Endometrium (tissue), 2 donors: Measurements from ENCODE around the gene PRR23E.

Experiments
- FAIRE-seq: peaks from 2 replicates; lab custom pipeline; 2012; peaks lifted over from hg19 to GRCh38; lab: Jason Lieb, UNC
- donor health status: control.
- donor health status: control.

PRR23E gene

DNA sequence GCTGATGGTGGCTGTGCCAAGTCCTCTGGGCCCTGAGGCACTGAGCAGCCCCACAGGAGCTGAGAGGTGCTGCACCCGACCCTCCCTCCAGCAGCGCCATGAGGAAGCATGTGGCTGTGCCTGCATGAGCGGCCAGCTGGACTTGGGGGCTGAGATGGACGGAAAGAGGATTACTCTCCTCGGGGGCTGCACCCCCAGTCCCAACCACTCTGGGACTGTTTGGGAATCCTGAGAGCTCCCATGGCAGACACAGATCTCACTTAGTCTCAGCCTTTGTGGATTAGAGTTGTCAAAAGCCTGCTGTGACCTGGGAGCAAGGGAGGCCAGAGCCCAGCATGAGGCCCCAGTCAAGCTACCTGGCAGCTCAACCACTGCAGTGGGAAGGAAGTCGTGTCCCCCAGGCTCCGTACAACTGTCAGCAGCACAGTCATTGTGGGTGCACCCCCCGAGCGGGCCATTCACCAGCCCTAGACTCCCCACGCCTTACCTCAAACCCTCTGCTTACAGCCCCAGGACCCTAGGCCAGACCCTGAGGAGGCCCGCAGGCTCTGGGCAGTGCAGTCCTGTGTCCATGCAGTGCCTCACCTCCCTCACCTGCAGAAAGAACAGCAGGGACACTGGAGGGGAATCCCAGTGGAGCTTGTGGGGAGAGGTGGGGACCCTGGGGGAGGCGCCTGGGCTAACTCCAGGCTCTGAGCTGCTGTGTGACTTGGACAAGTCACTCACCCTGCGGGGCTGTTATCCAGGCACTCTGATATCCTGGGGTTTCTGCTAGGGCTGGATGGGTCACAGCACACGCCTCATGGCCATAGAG, 17.1 kb downstream of the PRR23E start:
- FAIRE-seq = no peak

DNA sequence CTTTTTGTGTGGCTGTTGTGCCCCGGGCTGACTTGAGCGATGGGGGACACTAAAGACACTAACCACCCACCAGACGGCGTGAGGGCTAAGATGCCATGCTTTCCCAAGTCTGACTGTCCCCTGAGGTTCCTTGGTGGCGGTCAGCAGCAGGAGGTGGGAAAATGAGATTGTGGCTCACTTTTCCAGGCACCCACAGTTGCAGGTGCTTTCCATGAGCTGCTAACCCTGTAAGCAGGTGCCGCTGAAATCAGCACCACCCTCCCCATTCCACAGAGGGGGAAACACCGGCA, 17.7 kb downstream of the PRR23E start:
- FAIRE-seq = no peak

DNA sequence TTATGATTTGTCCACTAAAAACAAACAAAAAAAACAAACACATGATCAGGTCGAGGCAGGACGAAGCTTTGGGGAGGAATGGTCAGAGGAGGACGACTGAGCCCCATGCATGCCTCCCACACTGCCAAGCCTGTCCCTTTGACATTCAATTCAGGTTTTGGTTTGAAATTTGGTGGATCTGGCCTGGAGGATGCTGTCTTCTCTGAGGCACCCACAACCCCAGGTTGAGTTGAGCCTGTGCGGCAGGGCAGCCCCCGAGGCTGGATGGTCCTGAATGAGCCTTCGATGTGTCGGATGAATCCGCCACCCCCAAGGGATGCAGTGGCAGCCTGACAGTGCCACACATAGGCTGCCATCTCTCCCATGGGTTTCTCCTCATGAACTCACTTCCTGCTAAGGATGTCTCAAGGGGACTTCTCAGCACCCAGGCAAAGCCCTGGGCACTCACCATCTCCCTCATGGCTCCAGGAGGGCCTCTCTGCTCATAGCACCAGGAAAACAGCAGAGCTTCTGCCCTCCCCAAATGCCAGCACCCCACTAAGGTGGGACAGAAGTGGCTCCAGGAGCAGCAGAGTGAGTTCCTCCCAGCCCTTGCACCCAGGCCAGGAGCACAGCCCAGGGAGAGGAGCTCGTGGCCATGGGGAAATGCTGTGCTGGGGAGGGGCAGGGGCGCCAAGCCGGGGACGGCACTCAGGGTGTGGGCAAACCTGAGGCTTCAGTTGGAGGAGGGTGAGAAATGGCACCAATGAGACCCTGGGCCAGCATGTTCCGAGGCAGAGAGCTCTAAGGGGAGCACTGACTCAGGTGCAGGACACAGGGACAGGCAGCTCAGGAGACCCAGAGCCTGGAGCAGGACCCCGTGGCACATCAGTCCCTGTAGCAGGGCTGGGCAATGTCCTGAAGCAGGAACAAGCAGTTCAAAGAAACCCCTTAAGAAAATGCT, 18.5 kb downstream of the PRR23E start:
- FAIRE-seq = no peak

DNA sequence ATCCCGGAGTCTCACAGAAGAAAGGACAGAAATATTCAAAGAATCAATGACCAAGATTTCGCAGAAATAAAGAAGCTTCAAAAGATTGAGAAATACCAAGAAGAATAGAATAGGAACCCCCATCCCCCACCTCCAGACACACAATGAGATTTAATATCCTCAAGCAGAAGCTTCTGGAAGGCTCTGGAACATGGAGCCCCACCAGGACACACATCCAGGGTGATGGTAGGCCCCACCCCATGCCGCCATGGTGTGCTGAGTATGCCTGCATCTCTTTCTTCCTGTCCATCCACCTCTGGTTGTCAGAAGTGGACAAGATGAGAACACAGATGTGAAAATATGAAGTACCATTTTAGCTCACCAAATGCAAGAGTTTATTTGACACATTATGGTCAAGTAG, 19.3 kb downstream of the PRR23E start:
- FAIRE-seq = no peak

DNA sequence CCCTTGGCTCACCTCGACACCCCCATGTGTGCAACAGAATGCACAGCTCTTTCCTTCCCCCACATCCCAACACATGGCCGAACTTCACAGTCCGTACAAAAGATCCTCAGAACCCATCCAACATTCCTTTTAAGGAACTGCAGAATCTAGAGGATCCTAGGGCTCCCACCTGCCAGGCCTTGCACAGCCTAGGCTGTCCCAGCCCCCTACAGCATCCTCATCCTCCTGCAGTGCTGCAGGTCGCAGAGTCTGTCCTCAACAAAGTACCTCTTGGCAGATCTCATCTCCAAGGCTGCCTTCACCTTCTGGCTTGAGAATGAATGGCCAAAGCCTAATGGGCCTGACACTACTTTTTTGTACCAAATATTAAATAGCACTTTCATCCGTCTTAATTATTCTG, 19.8 kb downstream of the PRR23E start:
- no peak for FAIRE-seq

DNA sequence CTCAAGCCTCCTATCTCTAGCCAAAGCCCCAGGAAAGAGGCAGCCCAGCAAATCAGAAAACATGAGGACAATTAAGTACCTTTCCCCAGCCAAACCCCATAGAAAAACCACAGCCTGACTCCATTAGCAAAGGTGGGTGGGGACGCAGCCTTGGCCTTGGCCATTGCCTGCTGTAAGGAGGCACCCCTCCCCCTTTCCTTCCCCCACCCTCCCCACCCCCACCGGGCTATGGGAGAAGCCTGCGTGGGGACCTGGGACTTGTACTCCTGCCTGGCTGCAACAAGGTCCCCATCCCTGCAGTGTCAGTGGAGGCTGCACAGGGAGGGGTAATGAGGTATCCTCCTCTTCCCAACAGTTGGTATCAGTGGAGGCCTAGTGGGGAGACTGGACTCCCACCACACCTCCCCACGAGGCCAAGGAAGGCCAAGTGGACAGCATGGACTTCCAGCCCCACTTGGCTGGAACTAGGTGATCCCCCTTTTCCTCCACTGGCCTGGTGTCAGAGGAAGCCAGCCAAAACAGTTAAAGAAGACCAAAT, 20.5 kb downstream of the PRR23E start:
- no peak for FAIRE-seq

DNA sequence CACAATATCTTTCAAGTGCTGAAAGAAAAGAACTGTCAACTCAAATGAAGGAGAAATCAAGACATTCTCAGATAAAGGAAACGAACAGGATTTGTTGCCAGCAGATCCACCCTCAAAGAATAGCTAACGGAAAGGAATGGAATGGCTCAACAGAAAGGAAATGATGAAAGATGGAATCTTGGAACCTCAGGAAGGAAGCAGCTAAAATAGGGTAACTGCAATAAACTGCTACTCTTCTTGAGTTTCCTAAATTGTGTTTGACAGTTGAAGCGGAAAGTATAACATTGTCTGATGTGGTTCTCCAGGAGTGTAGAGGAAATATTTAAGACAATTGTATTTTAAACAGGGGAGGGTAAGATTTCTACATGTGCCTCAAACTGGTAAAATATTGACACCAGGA, 22.0 kb downstream of the PRR23E start:
- FAIRE-seq = no peak

DNA sequence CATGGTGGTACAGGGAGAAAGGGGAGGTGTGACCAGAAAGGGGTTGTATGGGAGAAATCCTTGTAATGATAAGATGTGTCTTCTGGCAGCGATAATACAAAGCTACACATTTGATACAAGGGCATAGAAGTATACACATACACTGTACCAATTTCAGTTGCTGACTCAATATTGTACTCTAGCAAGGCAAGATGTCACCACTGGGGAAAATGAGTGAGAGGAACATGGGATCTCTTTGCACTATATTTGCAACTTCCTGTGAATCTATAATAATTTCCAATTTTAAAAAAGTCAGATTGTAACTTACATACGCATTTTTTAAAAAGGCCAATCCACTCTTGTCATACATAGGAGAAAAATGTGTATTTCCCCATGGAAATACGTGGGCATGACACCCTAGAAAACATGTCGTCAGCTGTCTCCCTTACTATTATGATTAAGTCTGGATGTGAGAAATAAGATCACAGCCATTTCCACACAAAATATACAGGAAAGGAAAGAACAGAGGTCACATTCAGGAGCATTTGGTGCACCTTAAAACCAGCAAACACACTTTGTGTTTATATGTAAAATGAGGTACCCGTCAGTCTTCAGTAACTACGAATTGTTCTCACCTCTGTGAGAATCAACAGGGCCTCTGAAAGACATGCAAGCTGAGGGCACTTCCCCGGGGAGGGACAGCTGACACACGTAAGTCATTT, 22.9 kb downstream of the PRR23E start:
- no peak for FAIRE-seq

DNA sequence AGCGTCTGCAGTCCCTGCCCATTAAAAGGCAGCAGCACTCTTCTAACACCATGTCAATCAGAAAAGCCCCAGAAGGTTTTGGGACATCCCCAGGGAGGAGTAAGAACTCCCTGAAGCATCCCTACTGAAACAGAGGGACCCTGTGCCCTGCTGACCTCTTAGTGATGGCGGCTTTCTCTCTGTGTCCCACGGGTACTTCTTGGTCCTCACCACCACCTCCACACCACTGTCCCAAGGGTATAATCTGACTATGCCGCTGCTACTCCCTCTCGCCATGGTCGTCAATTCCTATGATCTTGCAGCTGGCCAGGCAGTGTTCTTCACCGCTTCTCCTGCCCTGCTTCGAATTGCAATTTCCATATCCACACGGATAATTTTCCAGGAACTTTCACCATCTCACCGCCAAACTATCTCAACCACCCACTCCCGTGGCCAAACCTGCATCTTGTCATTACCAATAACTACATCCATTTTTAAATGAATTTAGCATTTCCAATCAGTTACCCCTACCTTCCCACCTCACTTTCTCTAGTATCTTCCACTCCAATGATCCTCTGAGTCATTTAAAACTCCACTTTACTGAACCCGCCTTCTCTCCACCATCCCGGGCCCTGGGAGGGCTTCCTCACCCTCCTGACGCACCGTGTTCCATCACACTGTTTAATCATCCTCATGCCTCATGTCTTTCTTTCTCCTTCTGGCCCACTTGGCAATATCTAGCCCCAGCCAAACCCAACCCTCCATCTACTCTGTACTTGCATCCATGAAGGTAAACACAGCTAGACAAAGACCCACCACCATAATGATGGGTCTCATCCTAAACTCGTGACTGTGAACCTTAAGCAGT, 23.7 kb downstream of the PRR23E start:
- no peak for FAIRE-seq

DNA sequence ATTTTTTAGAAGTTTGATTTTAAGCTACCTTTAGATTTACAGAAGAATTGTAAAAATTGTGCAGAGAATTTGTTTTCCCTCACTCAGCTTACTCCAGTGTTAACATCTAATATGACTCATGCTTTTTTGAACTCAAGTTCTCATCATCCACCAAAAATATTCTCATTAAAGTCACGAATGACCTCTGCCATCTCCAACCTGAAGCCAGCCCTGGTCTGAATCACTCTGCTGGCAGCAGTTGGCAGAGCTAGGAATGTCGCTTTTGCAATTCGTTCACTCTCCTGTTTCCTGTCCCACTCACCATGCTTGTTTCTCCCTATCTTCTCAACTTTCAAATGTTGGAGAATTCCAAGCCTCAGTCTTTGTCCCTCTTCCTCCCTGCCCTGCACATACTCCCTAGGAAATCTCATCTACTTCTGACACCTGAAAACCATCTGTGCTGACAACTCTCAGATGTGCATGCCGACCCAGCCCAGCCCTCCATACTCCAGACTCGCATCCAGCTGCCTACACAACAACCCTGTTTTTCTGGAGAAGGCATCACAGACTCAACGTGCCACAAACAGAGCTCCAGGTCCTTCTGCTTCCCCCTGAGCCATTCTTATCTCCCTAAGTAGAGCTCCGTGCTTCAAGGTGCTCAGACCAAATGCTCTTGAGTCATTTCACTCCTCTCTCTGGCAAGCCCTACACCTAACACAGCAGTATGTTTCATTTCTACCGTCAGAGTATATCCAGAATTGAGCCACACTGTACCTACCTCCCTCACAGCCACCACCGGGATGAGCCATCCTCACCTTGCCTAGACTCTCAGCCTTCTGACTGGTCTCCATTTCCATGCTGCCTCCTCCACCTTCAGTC, 24.9 kb downstream of the PRR23E start:
- FAIRE-seq = no peak

DNA sequence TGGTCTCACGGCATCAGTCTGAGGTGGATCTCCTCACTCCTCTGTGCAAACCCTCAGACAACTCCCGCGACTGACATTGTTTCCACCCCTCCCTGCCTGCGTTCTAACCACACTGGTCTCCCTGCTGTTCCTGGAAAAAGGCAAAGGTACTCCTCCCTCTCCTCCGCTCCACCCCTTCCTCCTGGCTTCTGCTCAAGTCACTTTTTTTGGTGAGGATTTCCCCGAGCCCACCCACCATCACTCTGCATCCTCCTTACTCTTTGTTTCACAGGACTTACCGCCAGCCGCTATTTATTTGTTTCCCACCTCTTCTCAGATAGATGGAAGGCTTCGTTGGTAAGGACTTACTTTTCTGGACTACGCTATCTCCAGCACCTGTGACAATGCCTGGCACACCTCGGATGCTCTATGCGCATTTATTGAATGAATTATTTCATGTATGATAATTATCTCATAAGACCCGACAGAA, 25.6 kb downstream of the PRR23E start:
- no peak for FAIRE-seq

DNA sequence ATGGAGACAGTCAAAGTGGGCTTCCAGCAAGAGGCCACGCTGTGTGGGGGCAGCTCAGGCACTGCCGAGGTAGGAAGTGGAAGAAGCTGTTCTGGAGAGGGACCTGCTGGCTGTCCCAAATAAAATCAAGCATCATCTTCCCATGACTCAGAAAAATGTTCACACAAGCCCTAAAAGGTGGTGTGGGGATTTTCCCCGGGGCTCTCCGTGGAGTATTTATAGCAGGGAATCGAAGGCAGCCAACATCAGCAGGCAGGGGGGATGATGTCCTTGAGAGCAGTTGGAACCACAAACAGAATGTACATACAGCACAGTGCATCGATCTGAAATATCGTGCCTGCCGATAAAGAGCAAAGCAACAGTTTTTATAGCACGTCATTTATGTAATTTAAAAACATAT, 27.6 kb downstream of the PRR23E start:
- FAIRE-seq = no peak

DNA sequence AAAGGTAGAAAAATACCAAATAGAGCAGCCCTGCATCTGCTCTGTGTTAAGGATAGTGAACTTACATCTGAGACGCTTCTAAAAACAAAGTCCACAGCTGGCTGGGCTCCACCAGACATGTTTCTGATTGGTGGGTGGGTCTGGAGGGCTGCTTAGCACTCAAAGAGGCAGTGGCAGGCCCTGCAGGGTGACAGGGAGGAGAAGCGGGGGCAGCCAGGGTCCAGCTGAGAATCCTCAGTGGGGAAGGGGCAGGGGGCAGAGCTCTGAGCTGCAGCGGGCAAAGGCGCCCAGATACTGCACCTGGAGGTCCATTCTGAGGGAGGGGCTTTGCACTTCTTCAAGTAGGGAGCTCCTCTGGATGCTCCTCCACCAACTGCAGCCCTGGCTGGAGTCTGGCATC, 28.1 kb downstream of the PRR23E start:
- no peak for FAIRE-seq

DNA sequence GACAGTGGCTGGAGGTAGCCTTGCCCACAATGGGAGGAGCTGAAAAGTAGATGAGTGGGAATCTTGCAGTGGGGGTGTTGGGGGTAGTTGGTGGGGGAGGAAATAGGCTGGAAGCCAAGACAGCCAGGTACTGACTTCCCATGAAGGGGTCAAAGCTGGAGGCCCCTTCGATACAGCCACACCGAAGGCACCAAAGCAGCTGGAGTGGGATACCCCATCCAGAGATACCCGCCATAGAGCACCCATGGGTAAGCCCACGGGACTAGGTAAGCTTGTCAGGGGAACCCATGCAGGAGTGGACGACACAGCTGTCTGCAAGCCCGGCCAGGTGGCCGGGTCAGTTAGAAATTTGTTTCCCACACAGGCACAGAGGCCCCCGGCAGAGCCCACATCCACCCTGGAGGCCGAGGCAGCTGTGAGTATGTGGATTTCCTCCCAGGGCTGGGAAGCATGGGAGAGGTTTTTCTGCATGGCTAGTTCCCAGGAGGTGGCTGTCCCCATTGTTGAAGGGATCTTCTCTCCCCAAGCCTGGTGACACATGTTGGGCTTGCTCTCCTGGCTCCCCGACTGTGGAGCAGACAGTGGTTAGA, 28.6 kb downstream of the PRR23E start:
- no peak for FAIRE-seq

DNA sequence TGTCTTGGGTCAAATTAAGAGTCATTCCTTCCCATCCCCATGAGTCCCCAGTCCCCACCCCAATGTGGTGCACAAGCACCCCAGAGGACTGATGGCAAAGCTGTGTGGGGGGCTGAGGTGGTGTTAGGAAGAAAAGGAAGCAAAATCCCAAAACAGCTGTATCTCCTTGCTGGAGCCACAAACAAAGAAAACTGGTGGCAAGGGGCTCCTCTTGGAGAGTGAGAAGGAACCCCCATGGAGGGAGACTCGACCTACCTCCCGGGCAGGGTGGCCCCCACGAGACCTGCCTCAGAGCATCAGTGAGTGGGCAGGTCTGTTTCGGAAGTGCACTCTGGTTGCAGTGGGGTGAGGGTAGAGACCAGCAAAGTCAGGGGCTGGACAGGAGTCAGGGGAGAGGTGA, 29.2 kb downstream of the PRR23E start:
- no peak for FAIRE-seq

DNA sequence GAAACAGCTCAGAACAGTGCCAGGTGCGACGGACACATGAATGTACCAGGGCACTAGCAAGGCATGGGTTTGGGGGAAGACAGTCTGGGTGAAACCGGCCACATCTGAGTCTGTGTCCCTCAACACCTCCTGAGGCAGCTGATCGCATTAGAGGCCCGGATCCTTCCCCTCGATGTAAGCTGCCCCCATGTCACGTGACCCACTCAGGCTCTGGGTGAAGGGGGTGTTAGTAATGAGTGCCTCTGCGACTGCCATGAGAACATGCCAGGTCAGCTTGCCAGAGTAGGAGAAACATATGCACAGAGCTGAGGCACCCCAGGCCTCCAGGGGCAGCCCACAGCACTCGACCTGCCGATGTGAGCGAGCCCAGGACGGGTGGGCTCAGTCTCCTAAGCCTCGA, 29.7 kb downstream of the PRR23E start:
- FAIRE-seq = no peak

DNA sequence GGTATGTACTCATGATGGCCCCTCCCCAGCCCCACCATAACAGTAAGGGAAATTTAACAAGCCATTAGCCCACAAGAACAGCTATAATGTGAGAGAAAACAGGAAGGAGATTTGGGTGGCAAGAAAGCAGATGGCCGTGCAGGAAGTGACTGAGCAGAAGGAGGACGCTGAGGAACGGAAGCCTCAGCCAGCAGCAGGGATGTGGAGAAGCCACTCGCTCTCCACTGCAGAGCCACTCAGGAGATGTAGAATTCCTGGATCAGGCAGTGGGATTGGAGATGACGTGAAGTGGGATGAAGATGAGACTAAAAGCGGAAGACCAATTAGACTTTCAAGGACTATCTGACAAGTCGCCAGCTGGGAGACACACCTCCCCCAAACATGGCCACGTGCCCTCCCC, 31.2 kb downstream of the PRR23E start:
- FAIRE-seq = no peak

DNA sequence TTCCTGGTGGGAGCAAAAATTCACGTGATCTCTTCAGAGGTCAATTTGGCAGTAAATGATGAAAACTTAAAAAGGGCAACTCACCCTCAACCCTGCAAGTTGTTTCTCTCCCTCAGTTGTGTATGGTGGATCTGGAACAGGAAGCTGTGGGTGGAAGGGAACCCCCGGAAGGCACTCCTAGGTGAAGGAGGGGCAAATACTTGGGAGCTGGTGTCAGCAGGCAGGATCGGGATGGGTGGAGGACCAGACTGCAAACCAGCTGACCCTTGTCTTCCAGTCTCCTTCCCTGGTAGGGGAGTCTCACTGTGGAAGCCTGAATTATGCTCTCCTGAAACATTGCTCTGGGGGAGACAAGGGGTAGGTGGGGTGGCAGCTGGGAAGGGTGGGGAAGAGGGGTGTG, 33.5 kb downstream of the PRR23E start:
- FAIRE-seq = no peak

DNA sequence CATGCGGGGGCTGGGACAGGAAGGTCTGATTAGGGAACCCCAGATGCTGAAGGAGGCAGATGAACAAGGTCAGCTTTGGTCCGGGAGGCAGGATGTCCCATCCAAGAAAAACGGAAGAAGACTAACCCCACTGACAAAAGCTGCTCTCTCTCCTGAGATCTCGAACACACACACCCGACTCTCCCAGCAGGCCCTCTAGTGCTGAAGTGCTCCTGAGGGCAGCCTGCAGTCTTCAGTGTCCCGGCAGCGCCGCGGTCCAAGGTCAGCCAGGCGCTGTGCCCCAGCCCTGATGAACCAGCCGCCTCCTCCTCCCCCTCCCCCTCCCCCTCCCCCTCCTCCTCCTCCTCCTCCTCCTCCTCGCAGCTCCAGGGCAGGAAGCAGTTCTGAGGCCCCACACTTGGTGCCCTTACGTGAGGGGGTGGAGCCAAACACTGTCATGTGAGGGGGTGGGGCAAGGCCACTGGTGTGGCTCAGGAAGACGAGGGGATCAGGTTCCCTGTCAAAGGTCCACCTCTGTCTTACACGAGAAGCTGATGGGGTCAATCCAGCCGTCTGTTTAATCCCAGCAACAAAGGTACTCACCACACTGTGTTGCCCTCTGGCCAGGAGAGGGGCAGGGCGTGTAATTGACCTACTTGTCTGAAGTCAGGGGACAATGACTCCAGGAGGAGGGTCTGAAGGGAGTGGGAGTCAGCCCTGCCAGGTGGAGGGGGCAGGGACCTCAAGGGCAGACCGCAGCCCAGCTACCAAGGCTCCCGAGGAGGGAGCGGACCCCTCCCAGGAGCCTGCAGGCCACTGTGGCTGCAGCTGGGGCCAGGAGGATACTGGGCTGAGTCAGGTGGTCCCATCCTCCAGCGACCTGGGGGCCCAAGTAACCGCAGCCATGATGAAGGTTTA, 34.3 kb downstream of the PRR23E start:
- no peak for FAIRE-seq
